Tibial nerve (tissue), 4 donors: ENCODE measurements around the gene DTNB. TPM values are rescaled to one million over a fixed set of nuclear protein-coding genes. Genes with fewer than 3 reads are reported as not detected.

Experiments
- DNase-seq, 2 donors: peaks; one replicate each; pipeline ENCODE4 v3.0.0-alpha.2; 2019; ENCODE audit warnings: low spot score in 2 of 2
- H3K27ac ChIP-seq, 4 donors: fragments of 200-600 bp; sonication (generic) in 3 of 4; one replicate each; pipeline ENCODE4 v1.5.1; 2017 to 2019; ENCODE audit warnings: mild to moderate bottlenecking in 1 of 4
- H3K27me3 ChIP-seq, 2 donors: fragments of 200-600 bp; sonication (generic) in 1 of 2; one replicate each; pipeline versions ENCODE4 v1.5.1 to v1.6.0; 2017 to 2019
- H3K36me3 ChIP-seq, 3 donors: fragments of 200-600 bp; sonication (generic); one replicate each; pipeline ENCODE4 v1.5.1; 2018 to 2019
- H3K4me1 ChIP-seq, 4 donors: fragments of 200-600 bp; sonication (generic) in 3 of 4; one replicate each; pipeline ENCODE4 v1.5.1; 2017 to 2019
- H3K4me3 ChIP-seq, 4 donors: fragments of 200-600 bp; sonication (generic) in 3 of 4; one replicate each; pipeline ENCODE4 v1.5.1; 2017 to 2019; ENCODE audit warnings: mild to moderate bottlenecking in 1 of 4, moderate library complexity in 1 of 4
- H3K9me3 ChIP-seq, 4 donors: fragments of 200-600 bp; sonication (generic) in 3 of 4; one replicate each; pipeline ENCODE4 v1.5.1; 2017 to 2019
- CTCF ChIP-seq, 5 experiments: fragments of 200-600 bp in 3 of 5; fragments of 450-650 bp in 2 of 5; sonication (generic) in 3 of 5; IDR thresholded peaks; one replicate each; pipeline ENCODE4 v1.5.1; 2016 to 2019; ENCODE audit warnings: antibody characterized with exemption in 5 of 5, mild to moderate bottlenecking in 3 of 5, moderate library complexity in 2 of 5
- EP300 ChIP-seq, 2 donors: sonication (generic); formaldehyde crosslinking; IDR thresholded peaks; one replicate each; pipeline ENCODE4 v1.6.1; 2017; ENCODE audit warnings: antibody characterized with exemption in 2 of 2, mild to moderate bottlenecking in 1 of 2
- POLR2A ChIP-seq, 2 donors: fragments of 450-650 bp; IDR thresholded peaks; one replicate each; pipeline ENCODE4 v1.6.1; 2017; ENCODE audit warnings: antibody characterized with exemption in 2 of 2, mild to moderate bottlenecking in 2 of 2, moderate library complexity in 2 of 2
- WGBS, 2 donors: methylation state at CpG; one replicate each; pipeline ENCODE4 v1.1.5; 2018; 5-methylcytosine and 5-hydroxymethylcytosine counted together
- total RNA-seq, 4 donors: library from RNA; depleted of rRNA; stranded (reverse); fragments of >200 nt; gene quantifications; one replicate each; pipeline ENCODE4 v1.1.0, GENCODE V29; 2016

DTNB gene
- total RNA-seq, 4 donors from 2014 or later, result 9.4 to 18.6 (median 13.1) TPM

DNA sequence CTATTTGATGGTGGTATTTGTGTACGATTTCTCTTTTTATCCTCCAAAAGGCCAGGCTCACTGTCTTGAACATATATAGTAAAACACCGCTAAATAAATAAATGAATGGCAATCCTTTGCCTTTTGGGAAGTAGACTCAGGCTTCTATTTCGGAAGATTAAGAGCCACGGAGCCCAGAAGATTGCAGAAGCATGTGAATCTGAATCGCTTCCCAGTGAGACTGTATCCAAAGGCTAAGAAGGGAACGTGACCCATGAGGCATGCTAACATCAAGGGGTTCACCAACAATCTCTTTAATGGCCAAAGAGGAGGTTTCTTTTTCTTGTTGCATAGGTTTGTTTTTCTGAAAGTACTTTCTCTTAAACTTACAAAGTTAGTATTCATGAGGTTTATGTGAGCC lies 261.6 kb downstream of the DTNB start:
- H3K36me3 ChIP-seq, result no peaks in the 10 kb centered on the region
- H3K9me3 ChIP-seq, result no peaks in the 10 kb centered on the region
- peaks cover 0 to 6% (median 0%) of the 10 kb centered on the region in 4 donors for H3K4me1 ChIP-seq
- no peak overlapping the region for H3K27ac ChIP-seq
- DNase-seq, result no peak
- TF ChIP-seq CTCF (IDR thresholded peaks at IDR 0.05) (no peak), EP300 (IDR thresholded peaks at IDR 0.05) (no peak), POLR2A (IDR thresholded peaks at IDR 0.05) (no peak)
- no peak overlapping the region for H3K4me3 ChIP-seq
- H3K27me3 ChIP-seq, result no peaks in the 10 kb centered on the region
- WGBS, 2 donors, result 60 to 74% methylated on average over 6 of the region's 6 CpGs

- DNase-seq, result no peak
- Histone ChIP-seq H3K4me3 (no peak overlapping the region), H3K4me1 (peaks cover 0 to 6% (median 0%) of the 10 kb centered on the region in 4 donors), H3K9me3 (no peaks in the 10 kb centered on the region), H3K27me3 (no peaks in the 10 kb centered on the region), H3K36me3 (no peaks in the 10 kb centered on the region), H3K27ac (no peak overlapping the region)
- no peak for TF ChIP-seq EP300 (IDR thresholded peaks at IDR 0.05)
- TF ChIP-seq POLR2A (IDR thresholded peaks at IDR 0.05), result no peak
- no peak for TF ChIP-seq CTCF (IDR thresholded peaks at IDR 0.05)
- WGBS, 2 donors, result 64 to 71% methylated on average over 8 of the region's 8 CpGs
Measured at GRCh38 chr2:25411281-25411680, 262.1 kb downstream of the DTNB start.

- H3K4me3 ChIP-seq, result no peak overlapping the region
- TF ChIP-seq POLR2A (IDR thresholded peaks at IDR 0.05) (no peak), EP300 (IDR thresholded peaks at IDR 0.05) (no peak), CTCF (IDR thresholded peaks at IDR 0.05) (no peak)
- 72 to 76% methylated on average over 6 of the region's 6 CpGs for WGBS, 2 donors
- DNase-seq, result no peak
- no peak overlapping the region for H3K27ac ChIP-seq
- no peaks in the 10 kb centered on the region for H3K36me3 ChIP-seq
- H3K27me3 ChIP-seq, result no peaks in the 10 kb centered on the region
- H3K4me1 ChIP-seq, result peaks cover 0 to 6% (median 0%) of the 10 kb centered on the region in 4 donors
- no peaks in the 10 kb centered on the region for H3K9me3 ChIP-seq
Measured at GRCh38 chr2:25410370-25410769, 263.0 kb downstream of the DTNB start.

GRCh38 chr2:25409468-25409867 lies 263.9 kb downstream of the DTNB start:
- TF ChIP-seq EP300 (IDR thresholded peaks at IDR 0.05) (no peak), POLR2A (IDR thresholded peaks at IDR 0.05) (no peak)
- no peak for DNase-seq
- H3K9me3 ChIP-seq, result no peaks in the 10 kb centered on the region
- 66 to 78% methylated on average over 3 of the region's 3 CpGs for WGBS, 2 donors
- no peak overlapping the region for H3K4me3 ChIP-seq
- H3K27me3 ChIP-seq, result no peaks in the 10 kb centered on the region
- H3K27ac ChIP-seq, result no peak overlapping the region
- peaks cover 0 to 6% (median 0%) of the 10 kb centered on the region in 4 donors for H3K4me1 ChIP-seq
- H3K36me3 ChIP-seq, result no peaks in the 10 kb centered on the region

DNA sequence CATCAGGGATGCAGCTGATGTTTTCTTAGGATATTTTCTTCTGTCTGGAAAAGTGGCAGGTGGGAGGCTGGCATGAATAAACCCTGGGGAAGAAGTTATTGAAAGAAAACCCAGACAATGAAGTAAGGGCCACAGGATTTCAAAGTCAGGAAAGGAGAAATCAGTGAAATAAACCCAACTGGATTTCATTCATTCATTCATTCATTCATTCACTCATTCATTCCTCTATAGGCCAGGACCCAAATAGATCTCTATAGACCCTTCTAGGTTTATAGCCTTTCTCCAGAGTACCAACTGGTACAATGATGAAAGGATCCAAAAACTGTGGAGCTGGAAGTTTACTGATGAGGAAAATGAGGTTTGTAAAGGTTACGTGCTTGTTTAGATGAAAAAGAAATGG lies 264.3 kb downstream of the DTNB start:
- Histone ChIP-seq H3K36me3 (no peaks in the 10 kb centered on the region), H3K27ac (no peak overlapping the region), H3K9me3 (no peaks in the 10 kb centered on the region), H3K4me3 (no peak overlapping the region), H3K27me3 (no peaks in the 10 kb centered on the region), H3K4me1 (peaks cover 0 to 6% (median 0%) of the 10 kb centered on the region in 4 donors)
- 95 to 98% methylated on average over 1 of the region's 1 CpG for WGBS, 2 donors
- no peak for TF ChIP-seq CTCF (IDR thresholded peaks at IDR 0.05)
- no peak for TF ChIP-seq EP300 (IDR thresholded peaks at IDR 0.05)
- no peak for TF ChIP-seq POLR2A (IDR thresholded peaks at IDR 0.05)
- DNase-seq, result no peak
